B cell (primary cell): ENCODE data around the gene LPO. TPM values are rescaled to one million over a fixed set of nuclear protein-coding genes. Genes with fewer than 3 reads are reported as not detected.

Experiments used
- ATAC-seq: fragments of 200-7000 bp; cut with Tn5 transposase; one replicate; pipeline ENCODE4 v1.10.0; 2021; ENCODE audit warnings: low read depth, mild to moderate bottlenecking, moderate number of reproducible peaks, moderate library complexity
- CTCF ChIA-PET: fragments of 350-600 bp; sonication (Branson Sonifier 250); formaldehyde crosslinking; loops from one replicate; lab custom pipeline; 2021; ENCODE audit warnings: antibody characterized with exemption, inconsistent platforms; lab: Charles Lee
- POLR2A ChIA-PET: fragments of 350-600 bp; sonication (Branson Sonifier 250); formaldehyde crosslinking; loops from one replicate; lab custom pipeline; 2021; ENCODE audit warnings: antibody characterized with exemption; lab: Charles Lee
- DNase-seq: peaks from one replicate; pipeline ENCODE4 v3.0.0; 2013
- H2AFZ ChIP-seq: 2 replicates; pipeline ENCODE4 v1.6.1; 2012; ENCODE audit warnings: mild to moderate bottlenecking, low read depth, low read length; ENCODE audit not compliant: insufficient read depth, poor library complexity, severe bottlenecking
- H3K27ac ChIP-seq, 2 donors: 1 replicate in 1 of 2; 2 replicates in 1 of 2; pipeline ENCODE4 v1.5.1; 2012 to 2013; ENCODE audit warnings: low read length in 2 of 2, mild to moderate bottlenecking in 2 of 2, moderate library complexity in 1 of 2
- H3K27me3 ChIP-seq, 4 experiments: fragments of 200-600 bp in 1 of 4; sonication (generic) in 1 of 4; replicated peaks in 1 of 4; 1 replicate in 2 of 4; 2 replicates in 2 of 4; pipeline versions ENCODE4 v1.6.1 to v1.7.0; 2013 to 2016; ENCODE audit warnings: low read length in 3 of 4, mild to moderate bottlenecking in 2 of 4, mixed read lengths in 1 of 4, moderate library complexity in 1 of 4; ENCODE audit not compliant: insufficient read depth in 4 of 4, control insufficient read depth in 3 of 4; ENCODE audit errors: control extremely low read depth in 1 of 4
- H3K36me3 ChIP-seq, 2 experiments: replicated peaks in 1 of 2; 1 replicate in 1 of 2; 2 replicates in 1 of 2; pipeline versions ENCODE4 v1.6.1 to v1.7.1; 2013; ENCODE audit warnings: low read length in 1 of 2; ENCODE audit not compliant: insufficient read depth in 2 of 2, control insufficient read depth in 1 of 2; ENCODE audit errors: control extremely low read depth in 1 of 2, extremely low read depth in 1 of 2
- H3K4me1 ChIP-seq, 2 donors: fragments of 200-600 bp in 1 of 2; sonication (generic) in 1 of 2; 1 replicate in 1 of 2; 2 replicates in 1 of 2; pipeline versions ENCODE4 v1.5.1 to v1.6.1; 2013 to 2017; ENCODE audit warnings: low read length in 2 of 2; ENCODE audit not compliant: control insufficient read depth in 2 of 2, insufficient read depth in 2 of 2
- H3K4me2 ChIP-seq: replicated peaks from 2 replicates; pipeline ENCODE3; 2012; ENCODE audit warnings: mild to moderate bottlenecking, low read depth, low read length; ENCODE audit not compliant: poor library complexity, severe bottlenecking
- H3K4me3 ChIP-seq, 5 experiments: fragments of 200-600 bp in 1 of 5; sonication (generic) in 1 of 5; 1 replicate in 3 of 5; 2 replicates in 2 of 5; pipeline versions ENCODE4 v1.5.1 to v1.7.0; 2011 to 2016; ENCODE audit warnings: low read length in 4 of 5, mild to moderate bottlenecking in 4 of 5, low read depth in 2 of 5, control low read depth in 1 of 5, moderate library complexity in 1 of 5; ENCODE audit not compliant: insufficient read depth in 1 of 5; ENCODE audit errors: control extremely low read depth in 1 of 5, extremely low read depth in 1 of 5
- H3K79me2 ChIP-seq: fragments of 200-600 bp; sonication (generic); one replicate; pipeline ENCODE4 v1.6.0; 2016; ENCODE audit warnings: low read length; ENCODE audit not compliant: control insufficient read depth, insufficient read depth
- H3K9ac ChIP-seq: fragments of 200-600 bp; sonication (generic); 2 replicates; pipeline ENCODE4 v1.6.1; 2017; ENCODE audit warnings: mild to moderate bottlenecking, low read length, moderate library complexity
- H3K9me3 ChIP-seq, 3 donors: one replicate each; pipeline versions ENCODE4 v1.6.1 to v1.7.1; 2013; ENCODE audit warnings: low read length in 2 of 3; ENCODE audit not compliant: control insufficient read depth in 2 of 3, insufficient read depth in 1 of 3; ENCODE audit errors: control extremely low read depth in 1 of 3
- H4K20me1 ChIP-seq: 2 replicates; pipeline ENCODE4 v1.6.0; 2012; ENCODE audit warnings: mild to moderate bottlenecking, low read length; ENCODE audit not compliant: insufficient read depth, control insufficient read depth, poor library complexity, severe bottlenecking
- H3K27ac Mint-ChIP-seq: one replicate; pipeline ENCODE4 v1.8.0; 2021; ENCODE audit warnings: mixed read lengths
- H3K27me3 Mint-ChIP-seq: one replicate; pipeline ENCODE4 v1.8.0; 2021; ENCODE audit warnings: mixed read lengths
- H3K4me1 Mint-ChIP-seq: one replicate; pipeline ENCODE4 v1.8.0; 2021; ENCODE audit warnings: mixed read lengths
- H3K4me3 Mint-ChIP-seq: one replicate; pipeline ENCODE4 v1.8.0; 2021; ENCODE audit warnings: mixed read lengths
- H3K9me3 Mint-ChIP-seq: one replicate; pipeline ENCODE4 v1.8.0; 2022; ENCODE audit warnings: mixed read lengths; ENCODE audit not compliant: insufficient read depth
- EZH2 ChIP-seq: IDR thresholded peaks from 2 replicates; pipeline ENCODE4 v1.6.1; 2012; ENCODE audit warnings: borderline replicate concordance, low read depth, mild to moderate bottlenecking, moderate library complexity, low read length; ENCODE audit not compliant: insufficient read depth, poor library complexity, severe bottlenecking
- WGBS: methylation state at CpG from one replicate; pipeline ENCODE4 v1.1.5; 2013; ENCODE audit warnings: missing lambda C conversion rate; ENCODE audit not compliant: insufficient coverage; 5-methylcytosine and 5-hydroxymethylcytosine counted together
- intact Hi-C: fragments of 100-400 bp; cut with micrococcal nuclease; formaldehyde crosslinking; loops from one replicate; pipeline ENCODE4 v1.10.0; 2022
- polyA plus RNA-seq: library from polyadenylated mRNA; depleted of rRNA; stranded (reverse); fragments of >200 nt; gene quantifications from 2 replicates; pipeline ENCODE4 v1.2.3, GENCODE V29; 2012
- total RNA-seq, 2 donors: library from RNA; stranded (reverse); fragments of 120-200 nt in 1 of 2; gene quantifications; 1 replicate in 1 of 2; 2 replicates in 1 of 2; pipeline versions ENCODE4 v1.2.3 to v1.2.4, GENCODE V29; 2013 to 2022
- TF ChIP-seq, protein P1 (sequence below): fragments of 200-600 bp; IDR thresholded peaks from one replicate; pipeline ENCODE4 v1.8.0; 2022; ENCODE audit warnings: antibody characterized with exemption, mild to moderate bottlenecking

Gene LPO
- total and polyA plus RNA-seq, 2 donors (not counting 1 experiment from before 2014, with no cell fraction given): not detected

DNA sequence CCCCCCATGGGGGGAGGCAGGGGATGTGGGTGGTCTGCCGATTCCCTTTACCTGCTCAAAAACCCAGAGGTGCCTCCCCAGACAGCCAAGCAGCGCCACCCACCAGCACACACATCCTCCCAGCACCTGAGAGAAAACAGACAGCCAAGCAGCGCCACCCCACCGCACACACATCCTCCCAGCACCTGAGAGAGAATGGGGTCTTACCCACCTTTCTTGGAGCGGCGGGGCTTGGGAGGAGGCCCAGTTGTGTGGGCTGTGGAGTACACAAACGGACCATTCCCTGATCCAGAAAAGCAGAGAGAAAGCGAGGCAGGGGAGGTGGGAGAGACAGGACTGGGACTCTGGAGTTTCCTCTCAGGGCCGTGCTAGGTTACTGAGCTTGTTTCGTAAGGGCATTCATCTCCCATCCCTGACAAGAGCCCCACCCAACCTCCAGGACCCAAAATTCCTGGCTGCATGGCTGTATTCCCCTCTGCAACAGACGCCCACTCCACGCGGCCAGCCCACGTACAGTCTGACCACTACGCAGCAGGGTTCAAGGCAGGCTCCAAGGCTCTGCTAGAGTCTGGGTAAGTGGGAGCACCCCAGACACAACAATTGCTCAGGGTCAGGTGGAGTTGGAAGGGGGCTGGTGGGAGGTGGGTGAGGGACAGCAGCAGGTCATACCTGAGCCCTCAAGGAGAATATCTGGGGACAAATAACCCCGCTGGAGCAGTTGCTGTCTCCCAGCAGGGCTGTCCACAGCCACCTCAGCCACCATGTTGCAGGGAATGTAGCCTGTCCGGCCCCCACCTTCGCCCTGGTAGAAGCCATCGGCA is 68.0 kb downstream of the LPO start:
- ChIA-PET CTCF (interaction anchor here (0.7 to 4.8 kb wide), 4 partner anchors 9 to 154 kb away, joined by 3 to 59 read pairs (median 6); partner anchors contain the start of gene RNF43), POLR2A (no interaction called here)
- Mint-ChIP-seq H3K4me3 (no peak overlapping the region), H3K4me1 (peaks cover 11% of the 10 kb centered on the region), H3K9me3 (no peaks in the 10 kb centered on the region), H3K27ac (no peak overlapping the region), H3K27me3 (no peaks in the 10 kb centered on the region)
- H3K4me3 ChIP-seq: no peak overlapping the region
- TF ChIP-seq, protein P1, sequence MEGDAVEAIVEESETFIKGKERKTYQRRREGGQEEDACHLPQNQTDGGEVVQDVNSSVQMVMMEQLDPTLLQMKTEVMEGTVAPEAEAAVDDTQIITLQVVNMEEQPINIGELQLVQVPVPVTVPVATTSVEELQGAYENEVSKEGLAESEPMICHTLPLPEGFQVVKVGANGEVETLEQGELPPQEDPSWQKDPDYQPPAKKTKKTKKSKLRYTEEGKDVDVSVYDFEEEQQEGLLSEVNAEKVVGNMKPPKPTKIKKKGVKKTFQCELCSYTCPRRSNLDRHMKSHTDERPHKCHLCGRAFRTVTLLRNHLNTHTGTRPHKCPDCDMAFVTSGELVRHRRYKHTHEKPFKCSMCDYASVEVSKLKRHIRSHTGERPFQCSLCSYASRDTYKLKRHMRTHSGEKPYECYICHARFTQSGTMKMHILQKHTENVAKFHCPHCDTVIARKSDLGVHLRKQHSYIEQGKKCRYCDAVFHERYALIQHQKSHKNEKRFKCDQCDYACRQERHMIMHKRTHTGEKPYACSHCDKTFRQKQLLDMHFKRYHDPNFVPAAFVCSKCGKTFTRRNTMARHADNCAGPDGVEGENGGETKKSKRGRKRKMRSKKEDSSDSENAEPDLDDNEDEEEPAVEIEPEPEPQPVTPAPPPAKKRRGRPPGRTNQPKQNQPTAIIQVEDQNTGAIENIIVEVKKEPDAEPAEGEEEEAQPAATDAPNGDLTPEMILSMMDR: no peak
- H4K20me1 ChIP-seq: no peaks in the 10 kb centered on the region
- no peak overlapping the region for H3K27ac ChIP-seq
- no peak overlapping the region for H3K4me2 ChIP-seq
- 98% methylated on average over 13 of the region's 19 CpGs for WGBS
- no peaks in the 10 kb centered on the region for H3K9me3 ChIP-seq
- no peak overlapping the region for H2AFZ ChIP-seq
- no peak overlapping the region for H3K9ac ChIP-seq
- no peaks in the 10 kb centered on the region for H3K79me2 ChIP-seq
- peaks cover 3 to 14% of the 10 kb centered on the region in 2 donors for H3K4me1 ChIP-seq
- intact Hi-C loops: no loop called here
- DNase-seq: no peak
- H3K27me3 ChIP-seq: no peaks in the 10 kb centered on the region
- ATAC-seq: no peak
- no peaks in the 10 kb centered on the region for H3K36me3 ChIP-seq

DNA sequence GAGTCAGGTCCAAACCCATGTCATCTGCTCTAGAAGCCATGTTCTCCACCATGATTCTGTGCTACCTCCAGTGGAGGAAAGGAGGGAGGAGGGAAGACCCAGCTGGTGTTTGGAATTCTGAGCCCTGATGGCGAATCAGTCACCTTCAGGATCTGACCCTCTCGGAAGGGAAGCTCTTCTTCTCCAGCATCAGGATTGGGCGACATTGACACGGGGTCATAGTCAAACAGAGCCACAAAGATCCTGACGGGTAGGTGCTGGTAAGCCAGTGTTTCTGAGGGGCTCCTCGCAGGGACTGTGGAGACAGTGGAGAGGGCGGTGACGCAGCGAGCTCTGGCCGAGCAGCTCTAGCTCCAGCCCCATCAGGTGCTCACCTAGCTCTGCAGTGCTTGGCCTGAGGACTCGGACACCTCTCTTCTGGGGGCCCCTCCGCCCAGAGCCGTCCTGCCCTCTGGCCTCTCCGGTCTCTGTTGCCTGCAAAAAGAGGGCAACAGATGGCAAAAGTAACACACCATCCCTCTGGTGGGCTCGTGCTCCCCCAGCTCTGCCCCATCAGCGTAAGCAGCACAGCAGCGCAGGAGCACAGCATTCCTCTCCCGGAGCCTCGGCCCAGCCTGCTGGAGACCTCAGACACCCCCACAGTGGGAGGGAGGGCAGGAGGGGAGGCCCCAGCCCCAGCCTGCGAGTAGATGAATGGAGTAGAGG is 69.2 kb downstream of the LPO start:
- no peak overlapping the region for H3K27ac Mint-ChIP-seq
- no peaks in the 10 kb centered on the region for H3K27me3 ChIP-seq
- H3K9me3 Mint-ChIP-seq: no peaks in the 10 kb centered on the region
- 95% methylated on average over 14 of the region's 20 CpGs for WGBS
- H3K27me3 Mint-ChIP-seq: no peaks in the 10 kb centered on the region
- H2AFZ ChIP-seq: no peak overlapping the region
- DNase-seq (no peak), ATAC-seq (no peak)
- no peaks in the 10 kb centered on the region for H3K79me2 ChIP-seq
- no peaks in the 10 kb centered on the region for H3K9me3 ChIP-seq
- no peak overlapping the region for H3K4me2 ChIP-seq
- intact Hi-C loops: no loop called here
- peaks cover 0 to 9% of the 10 kb centered on the region in 2 donors for H3K4me1 ChIP-seq
- H3K4me1 Mint-ChIP-seq: peaks cover 10% of the 10 kb centered on the region
- H3K36me3 ChIP-seq: no peaks in the 10 kb centered on the region
- no peak overlapping the region for H3K4me3 Mint-ChIP-seq
- no peak overlapping the region for H3K27ac ChIP-seq
- H3K9ac ChIP-seq: no peak overlapping the region
- H3K4me3 ChIP-seq: no peak overlapping the region
- no peak for TF ChIP-seq EZH2
- TF ChIP-seq, protein P1: no peak
- ChIA-PET CTCF (interaction anchor here (0.6 to 1.1 kb wide), 2 partner anchors 10 to 37 kb away, joined by 3 to 4 read pairs; no protein-coding TSS in a partner anchor), POLR2A (no interaction called here)
- no peaks in the 10 kb centered on the region for H4K20me1 ChIP-seq
